Measurements from ENCODE around the gene F8.
"Not testable (repeated sequence)": the region's sequence is repeated elsewhere in the genome, so short reads cannot be mapped to it uniquely, and the experiment has no call there.

DNA sequence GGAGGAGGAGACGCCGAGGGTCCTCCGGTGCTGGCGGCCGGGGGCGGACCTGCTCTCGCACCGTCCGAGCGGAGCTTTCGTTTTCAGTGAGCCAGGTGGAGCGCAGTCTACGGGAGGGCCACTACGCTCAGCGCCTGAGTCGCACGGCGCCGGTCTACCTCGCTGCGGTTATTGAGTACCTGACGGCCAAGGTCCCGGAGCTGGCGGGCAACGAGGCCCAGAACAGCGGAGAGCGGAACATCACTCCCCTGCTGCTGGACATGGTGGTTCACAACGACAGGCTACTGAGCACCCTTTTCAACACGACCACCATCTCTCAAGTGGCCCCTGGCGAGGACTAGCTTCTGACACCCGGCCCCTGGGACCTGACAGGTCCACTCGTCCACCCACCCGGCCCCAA lies 137.5 kb downstream of the F8 start:
- not testable (repeated sequence) for TF ChIP-seq ZNF274 (IDR thresholded peaks at IDR 0.05; ENCODE audit: low read depth, low read length); YY1 (IDR thresholded peaks at IDR 0.05; ENCODE audit: insufficient read depth, insufficient read length)

All from NT2/D1 (cell line).